B cell (primary cell): ENCODE results near the gene PITX3.

ENCODE experiments used
- EZH2 ChIP-seq: IDR thresholded peaks from 2 replicates; pipeline ENCODE4 v1.6.1; 2012; ENCODE audit warnings: borderline replicate concordance, low read depth, mild to moderate bottlenecking, moderate library complexity, low read length; ENCODE audit not compliant: insufficient read depth, poor library complexity, severe bottlenecking
- TF ChIP-seq, protein P1 (sequence below): fragments of 200-600 bp; IDR thresholded peaks from one replicate; pipeline ENCODE4 v1.8.0; 2022; ENCODE audit warnings: antibody characterized with exemption, mild to moderate bottlenecking

DNA sequence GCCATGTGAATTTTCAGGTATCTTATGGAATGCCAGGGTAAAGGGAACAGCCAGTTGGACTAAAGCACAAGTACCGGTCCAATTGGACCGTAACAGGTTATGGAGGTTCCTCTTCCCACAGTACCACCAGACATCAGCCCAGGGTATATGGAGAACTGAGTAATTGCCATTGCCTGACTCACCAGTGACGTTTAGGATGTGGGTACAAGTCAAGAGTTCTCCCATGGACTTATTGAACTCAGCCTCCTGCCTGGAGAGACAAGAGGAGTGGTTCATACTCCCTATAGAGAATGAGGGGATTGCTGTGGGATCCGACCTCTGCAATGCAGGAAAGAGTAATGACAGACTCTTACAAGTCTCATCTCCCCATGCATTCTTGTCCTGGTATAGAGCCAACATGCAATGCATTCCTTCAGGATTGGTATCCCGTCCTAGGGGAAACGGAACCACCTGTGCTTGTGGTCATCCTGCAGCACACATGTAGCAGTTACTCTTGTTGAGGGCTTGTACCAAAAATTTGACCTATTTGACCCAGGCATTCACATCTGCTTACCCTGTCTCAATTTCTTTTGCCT lies 45.9 kb downstream of the PITX3 start:
- no peak for TF ChIP-seq EZH2
- TF ChIP-seq, protein P1, sequence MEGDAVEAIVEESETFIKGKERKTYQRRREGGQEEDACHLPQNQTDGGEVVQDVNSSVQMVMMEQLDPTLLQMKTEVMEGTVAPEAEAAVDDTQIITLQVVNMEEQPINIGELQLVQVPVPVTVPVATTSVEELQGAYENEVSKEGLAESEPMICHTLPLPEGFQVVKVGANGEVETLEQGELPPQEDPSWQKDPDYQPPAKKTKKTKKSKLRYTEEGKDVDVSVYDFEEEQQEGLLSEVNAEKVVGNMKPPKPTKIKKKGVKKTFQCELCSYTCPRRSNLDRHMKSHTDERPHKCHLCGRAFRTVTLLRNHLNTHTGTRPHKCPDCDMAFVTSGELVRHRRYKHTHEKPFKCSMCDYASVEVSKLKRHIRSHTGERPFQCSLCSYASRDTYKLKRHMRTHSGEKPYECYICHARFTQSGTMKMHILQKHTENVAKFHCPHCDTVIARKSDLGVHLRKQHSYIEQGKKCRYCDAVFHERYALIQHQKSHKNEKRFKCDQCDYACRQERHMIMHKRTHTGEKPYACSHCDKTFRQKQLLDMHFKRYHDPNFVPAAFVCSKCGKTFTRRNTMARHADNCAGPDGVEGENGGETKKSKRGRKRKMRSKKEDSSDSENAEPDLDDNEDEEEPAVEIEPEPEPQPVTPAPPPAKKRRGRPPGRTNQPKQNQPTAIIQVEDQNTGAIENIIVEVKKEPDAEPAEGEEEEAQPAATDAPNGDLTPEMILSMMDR = no peak
